NCI-H2227 (cell line): ENCODE measurements around the gene TMEM106B.

Experiments
- DNase-seq: peaks from one replicate; lab custom pipeline; 2025; ENCODE audit not compliant: unreplicated experiment; lab: John Stamatoyannopoulos, UW

Gene TMEM106B

DNA sequence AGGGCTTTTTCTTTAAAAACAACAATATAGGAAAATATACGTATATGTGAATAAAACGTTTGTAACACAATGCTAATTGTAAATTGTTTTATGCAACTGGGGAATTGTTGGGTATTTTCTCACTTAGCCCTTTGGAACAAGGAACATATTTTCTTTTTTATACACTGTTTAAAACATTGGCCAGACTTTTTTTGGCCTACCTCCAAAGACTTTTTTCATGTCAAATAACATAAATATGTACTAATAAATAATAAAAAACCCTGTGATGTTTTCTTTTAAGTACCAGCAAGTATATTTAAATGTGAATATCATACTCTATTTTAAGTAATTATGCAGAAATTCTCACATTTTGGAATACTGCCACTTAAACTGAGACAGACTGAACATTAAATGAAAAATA lies 15.7 kb downstream of the TMEM106B start:
- DNase-seq: no peak

DNA sequence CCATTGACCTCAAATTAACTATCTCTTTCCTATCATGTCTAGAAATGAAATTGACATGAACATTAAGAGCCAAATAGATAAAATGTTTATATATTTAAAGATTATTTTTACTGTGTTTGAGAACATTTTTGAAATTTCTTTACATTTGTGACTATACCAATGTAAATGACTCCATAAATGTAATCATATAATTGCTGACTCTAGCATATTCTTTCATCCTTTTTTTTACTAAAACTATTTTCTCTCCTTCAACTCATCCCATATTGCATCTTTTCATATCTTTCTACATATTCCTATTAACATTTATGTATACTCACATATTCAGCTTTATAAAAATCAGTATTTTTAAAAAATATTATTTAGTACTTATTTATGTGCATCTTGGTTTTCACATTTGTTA lies 16.9 kb downstream of the TMEM106B start:
- no peak for DNase-seq

DNA sequence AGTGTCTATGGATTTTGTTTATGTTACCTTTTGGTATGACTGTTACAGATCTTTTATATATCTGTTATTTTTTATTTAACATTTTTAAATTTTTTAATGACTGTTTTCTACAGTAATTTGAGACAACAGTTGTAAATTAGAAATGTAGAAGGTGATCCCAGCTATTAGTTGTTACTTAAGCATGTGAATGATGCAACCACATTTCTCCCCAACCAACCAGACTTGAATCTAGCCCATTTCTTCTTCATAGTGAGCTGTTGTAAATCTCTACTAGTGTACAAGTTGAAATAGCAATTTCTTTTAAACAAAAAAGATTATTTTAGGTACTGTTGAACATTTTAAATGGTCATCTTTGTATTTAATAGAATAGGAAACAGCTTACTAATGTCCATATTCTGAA lies 18.0 kb downstream of the TMEM106B start:
- DNase-seq: no peak

DNA sequence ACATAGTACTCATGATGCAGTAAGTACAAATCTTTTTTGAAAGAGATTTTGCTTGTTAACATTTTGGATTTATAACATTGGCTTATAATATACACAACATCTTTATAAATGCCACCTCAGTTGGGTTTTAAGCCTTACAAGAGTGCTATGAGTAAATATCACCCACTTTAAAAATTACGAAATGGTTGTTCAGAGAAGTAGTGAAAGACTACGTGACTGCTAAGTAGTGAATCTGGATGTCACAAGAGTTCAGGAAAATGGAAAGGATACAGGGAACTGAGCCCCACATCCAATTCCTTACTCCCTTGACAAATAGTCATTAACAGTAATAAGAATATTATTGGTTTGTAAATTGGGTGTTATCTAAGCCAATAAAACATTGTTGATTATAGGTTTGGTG lies 20.0 kb downstream of the TMEM106B start:
- DNase-seq: no peak

DNA sequence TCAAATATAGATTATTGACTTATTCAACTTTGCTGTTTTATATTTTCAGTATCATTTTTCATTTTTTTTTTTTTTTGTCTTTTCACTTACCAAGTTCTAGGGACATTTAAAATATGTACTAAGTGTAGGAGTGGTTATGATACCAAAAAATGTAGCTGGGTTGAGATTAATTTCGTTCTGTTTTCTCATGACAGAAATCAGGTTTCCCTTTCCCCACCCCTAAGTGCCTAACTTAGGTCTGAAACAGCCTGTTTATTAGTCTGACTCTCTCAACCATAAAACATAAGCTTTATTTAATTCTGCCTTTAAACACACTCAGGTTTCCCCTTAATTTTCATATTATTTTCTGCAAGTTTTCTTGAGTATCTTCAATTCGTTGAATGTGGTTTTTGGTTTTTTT lies 22.1 kb downstream of the TMEM106B start:
- no peak for DNase-seq

DNA sequence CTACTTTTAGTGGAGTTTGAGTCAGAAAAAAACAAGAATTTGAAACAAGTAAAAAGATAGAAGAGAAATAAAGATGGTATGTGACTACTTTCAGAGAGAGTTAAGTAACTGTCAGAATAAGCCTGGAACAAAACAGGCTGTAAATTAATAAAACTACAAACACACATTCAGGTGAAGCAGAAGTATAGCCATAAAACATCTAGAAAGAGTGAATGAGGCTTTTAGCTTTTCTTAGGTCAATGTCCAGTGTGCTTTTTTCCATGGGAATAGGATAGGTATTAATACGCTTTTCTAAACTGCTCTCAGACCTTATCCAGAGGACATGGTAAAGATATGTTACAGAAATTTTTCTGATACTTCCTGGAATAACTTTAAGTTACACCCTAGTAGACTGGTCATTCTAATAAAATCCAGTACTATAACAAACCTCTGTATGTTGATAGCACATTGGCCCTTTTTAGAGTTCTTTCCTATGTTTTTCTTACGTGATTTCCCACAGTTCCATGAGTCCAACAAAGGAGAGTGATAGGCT lies 23.3 kb downstream of the TMEM106B start:
- DNase-seq: no peak

DNA sequence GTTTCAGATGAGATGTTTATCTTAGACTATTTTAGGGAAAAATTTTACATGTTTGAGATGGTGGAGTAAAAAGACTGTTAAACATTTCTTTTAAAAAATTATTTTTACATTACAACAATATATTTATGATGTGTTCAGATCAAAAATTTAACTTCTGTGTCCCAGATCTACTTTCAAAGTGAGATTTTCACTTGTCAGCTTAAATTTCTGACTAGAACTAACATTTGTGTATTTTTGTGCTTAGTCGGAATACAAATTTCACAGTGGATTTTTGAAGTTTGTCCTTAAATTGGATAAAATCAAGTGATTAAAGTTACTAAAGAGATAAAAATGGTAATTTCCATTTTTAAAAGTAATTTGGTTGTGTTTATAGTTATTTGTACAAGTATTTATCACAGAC lies 24.9 kb downstream of the TMEM106B start:
- DNase-seq: no peak

DNA sequence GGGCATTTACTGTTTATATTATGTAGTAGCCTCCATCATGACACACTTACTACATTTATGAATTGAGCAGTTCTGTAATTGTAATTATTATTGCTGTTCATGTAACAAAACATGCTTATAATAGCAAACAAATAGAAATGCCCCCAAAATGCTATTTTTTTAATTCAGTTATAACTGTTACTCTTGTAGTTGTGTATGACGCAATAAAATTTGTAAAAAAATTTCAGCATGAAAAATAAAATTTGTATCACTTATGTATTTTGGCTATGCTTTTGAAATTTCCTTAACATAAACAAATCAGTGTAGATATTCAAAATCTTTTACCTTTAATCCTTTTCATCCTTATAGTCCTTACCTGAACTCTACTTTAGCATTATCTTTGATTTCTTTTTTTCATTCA lies 25.9 kb downstream of the TMEM106B start:
- no peak for DNase-seq

DNA sequence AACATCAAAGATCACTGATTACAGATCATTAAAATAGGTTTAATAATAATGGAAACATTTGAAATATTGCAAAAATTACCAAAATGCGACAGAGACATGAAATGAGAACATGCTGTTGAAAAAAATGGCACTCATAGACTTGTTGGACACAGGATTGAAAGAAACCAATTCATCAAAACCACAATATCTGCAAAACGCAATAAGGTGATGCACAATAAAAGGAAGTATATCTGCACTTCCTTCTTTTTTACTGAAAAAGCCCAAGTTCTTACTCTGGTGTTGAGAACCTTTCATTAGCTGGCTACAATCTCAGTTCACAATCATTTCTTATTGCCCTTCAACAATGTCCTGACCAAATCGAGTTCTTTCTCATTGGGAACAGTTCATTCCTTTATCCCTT lies 28.7 kb downstream of the TMEM106B start:
- DNase-seq: no peak

DNA sequence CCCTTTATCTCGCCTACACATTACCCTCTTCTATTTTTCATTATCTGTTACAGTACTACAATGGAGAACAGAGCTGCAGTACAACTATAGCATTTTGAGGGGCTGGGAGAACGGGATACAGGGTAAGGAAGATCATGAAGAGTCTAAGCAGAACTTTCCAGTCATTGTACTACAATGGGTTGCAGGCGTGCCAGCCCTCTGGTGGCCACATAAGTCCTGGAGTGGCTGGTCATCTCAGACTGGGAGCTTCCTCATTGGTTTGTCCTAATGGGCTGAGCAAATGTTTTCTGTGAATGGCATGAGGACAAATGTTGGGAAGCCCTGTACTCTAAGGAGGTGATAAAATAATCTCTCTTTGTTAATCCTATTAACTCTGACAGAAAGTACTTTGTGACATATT lies 33.0 kb downstream of the TMEM106B start:
- peak; percentile 20 for DNase-seq

DNA sequence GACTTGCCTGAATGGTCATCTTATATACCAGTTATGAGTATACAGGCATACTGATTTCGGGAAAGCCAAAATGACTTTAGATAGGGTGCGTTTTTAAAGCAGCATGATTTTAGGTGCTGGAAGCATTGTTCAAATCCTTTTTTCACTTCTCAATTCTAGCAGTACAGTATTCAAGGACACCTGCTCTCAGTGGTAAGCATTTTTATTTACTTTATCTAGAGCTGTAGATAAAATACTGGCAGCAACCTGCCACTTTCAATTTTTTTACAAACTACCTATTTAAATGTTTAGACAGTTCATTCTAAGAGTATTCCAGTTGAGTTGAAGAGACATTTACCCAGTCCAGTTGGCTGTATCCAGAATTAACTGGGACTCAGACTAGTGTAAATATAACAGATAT lies 33.6 kb downstream of the TMEM106B start:
- no peak for DNase-seq

DNA sequence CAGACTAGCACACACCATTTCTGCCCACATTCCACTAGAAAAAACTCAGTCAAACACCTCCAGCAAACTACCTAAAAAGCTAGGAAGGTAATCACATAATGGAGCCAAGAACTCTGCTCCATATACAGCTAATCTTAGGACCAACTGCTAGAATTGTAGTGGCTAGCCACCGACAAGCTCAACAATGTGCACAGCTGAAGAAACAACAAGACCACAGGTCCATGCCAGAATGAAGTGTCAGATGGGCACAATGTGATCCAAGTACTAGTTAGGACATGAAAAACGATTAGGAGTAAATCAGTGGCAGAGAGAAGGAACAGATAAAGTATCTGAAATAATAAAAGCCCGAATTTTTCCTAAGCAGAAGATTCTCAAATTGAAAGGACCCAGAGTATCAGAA lies 38.6 kb downstream of the TMEM106B start:
- DNase-seq: no peak

DNA sequence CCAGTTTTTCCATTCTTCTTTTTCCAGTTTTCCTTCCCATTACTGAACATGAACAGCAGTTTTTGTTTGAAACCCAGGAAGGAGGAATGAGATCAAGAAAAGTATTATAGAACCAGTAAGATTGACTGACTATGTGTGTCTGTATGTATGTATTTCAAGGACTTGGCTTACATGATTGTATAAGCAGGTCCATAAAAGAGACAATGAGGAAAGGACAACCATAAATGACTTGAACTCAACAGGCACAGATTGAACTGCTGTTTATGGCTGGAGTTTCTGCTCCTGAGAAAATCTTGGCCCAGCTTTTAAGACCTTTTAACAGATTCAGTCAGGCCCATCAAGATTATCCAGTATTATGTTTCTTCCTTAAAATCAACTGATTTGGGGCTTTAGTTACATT lies 39.1 kb downstream of the TMEM106B start:
- no peak for DNase-seq

DNA sequence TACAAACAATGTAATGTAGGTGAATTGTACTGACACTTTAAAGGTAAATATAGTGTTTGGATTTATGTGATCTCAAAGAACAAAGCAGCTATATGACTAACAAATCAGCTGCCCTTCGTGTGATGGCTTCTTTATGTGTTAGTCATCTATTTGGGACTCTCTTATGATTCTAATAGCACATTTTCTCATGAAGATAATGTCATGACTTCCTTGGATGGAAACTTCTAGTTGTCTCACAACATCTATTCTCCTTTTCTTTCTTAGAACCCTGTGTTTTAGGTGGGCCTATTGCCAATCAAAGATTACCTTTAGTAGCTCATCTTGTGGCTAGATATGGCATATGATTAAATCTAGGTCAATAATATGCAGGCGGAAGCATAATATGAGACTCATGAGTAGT lies 45.0 kb downstream of the TMEM106B start:
- no peak for DNase-seq

DNA sequence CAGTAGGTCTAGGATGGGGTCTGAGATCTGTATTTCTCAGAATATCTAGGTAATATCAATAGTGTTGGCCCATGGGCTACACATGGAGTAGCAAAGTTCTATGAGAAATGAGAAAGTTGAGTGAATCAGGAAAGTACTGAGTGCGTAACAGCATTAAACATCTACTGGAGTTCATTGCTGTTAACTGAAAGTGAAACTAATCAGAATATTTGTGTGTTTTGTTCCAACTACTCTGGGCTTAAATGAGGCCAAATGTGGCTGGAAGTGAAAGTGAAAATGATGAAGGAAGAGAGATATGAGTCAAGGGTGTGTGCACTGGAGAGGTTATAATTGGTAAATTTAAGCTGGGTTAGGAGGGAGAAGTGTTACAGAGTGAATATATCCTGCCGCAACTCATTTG lies 46.5 kb downstream of the TMEM106B start:
- DNase-seq: no peak

DNA sequence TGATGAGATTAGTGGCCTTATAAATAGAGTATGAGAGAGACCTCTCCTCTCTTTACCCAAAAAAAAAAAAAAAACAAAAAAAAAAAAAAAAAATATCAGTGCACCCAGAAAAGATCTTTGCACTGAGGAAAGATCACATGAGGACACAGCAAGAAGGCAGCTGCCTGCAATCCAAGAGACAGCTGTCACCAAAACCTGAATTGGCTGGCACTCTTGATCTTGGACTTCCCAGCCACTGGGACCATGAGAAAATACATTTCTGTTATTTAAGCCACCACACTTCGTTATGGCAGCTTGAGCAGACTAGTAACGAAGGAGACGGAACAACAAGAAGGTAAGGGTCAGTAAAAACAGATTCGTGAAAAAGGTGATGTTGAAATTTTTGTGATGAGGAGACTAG lies 47.0 kb downstream of the TMEM106B start:
- no peak for DNase-seq

DNA sequence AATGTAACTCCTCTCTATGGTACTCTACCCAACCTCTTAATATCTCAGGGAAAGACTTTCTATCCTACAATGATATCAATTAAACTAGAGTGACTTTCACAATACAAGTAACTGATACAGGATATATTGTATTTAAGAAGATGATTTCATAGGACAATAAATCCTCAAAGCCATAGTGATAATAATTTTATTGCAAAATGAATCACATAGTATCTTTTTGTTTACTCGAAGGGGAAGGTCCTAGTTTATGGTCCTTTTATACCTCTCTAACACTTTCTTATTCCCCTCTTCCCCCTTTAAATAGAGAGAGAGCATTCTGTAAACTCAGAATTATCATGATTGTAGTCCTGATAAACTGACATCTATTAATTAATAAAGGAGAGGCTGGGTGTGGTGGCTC lies 56.4 kb downstream of the TMEM106B start:
- no peak for DNase-seq

DNA sequence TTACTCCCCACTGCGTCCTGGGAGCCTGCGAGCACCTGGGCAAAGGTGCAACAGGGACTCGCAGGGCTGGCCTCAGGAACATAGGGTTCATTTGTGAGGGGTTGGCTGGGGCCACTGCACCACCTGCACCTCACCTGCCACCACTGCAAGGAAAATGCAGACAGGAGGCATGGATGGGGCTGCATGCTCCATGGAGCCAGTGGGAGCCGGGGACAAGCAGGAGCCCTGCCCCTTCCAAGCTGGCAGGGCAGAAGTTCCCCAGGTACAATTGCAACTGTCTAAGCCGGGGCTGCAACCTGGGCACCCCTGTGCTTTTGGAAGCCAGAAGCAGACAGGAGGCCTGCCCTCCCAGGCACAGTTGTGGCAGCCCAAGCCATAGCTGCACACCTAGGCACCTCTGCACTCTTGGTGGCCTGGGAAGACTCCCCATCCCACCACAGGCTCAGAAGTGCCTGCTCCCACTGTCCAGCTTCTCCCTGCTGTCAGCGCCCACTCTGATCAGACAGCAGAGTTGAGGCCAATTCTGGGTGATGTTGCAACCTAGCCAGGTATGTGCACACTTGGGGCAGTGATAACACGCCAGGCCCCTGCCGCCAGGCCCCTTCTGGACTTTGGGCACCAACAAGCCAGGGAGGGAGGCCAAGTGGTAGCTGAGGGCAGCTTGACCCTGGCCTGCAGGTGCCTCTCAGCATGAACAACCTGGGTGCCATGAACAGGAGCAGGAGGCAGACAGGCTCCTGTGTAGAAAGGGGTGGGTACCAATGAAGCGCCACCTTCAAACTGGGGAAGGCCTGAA lies 58.2 kb downstream of the TMEM106B start:
- no peak for DNase-seq

DNA sequence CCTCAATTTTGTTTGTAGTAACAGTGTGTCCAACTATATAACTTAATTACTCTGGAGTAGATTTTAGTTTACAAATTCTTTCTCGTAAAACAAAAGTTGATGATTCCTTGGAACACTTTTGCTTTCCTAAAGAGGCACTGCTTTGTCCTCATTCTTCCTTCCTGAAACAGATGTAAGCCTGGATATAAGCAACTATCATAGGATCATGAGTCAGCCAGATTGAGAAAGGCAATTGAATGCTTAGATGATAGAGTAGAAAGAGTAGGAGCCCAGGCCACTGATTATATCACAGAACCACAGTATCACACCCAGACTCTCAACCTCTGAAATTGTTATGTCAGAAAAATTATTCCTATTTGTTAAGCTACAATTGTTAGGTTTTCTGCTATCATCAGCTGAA lies 69.9 kb downstream of the TMEM106B start:
- no peak for DNase-seq

DNA sequence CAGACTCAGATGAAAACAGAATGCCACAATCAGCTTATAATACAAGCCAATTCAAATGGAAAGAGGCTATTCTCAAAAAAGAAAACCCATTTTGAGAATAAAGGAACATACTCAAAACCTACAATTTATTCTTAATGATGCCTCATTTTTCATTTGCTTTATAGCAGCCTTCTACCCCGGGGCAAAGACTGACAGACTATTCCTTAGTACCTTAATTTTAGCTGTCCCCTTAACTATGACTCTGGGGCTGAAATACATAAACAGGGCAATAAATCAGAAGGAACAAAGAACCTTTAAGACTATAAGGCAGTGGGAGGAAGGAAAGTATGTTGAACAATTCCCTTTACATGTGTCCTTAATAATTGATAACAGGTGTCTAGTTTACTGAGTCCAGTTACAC lies 76.8 kb downstream of the TMEM106B start:
- peak; percentile 87 for DNase-seq

DNA sequence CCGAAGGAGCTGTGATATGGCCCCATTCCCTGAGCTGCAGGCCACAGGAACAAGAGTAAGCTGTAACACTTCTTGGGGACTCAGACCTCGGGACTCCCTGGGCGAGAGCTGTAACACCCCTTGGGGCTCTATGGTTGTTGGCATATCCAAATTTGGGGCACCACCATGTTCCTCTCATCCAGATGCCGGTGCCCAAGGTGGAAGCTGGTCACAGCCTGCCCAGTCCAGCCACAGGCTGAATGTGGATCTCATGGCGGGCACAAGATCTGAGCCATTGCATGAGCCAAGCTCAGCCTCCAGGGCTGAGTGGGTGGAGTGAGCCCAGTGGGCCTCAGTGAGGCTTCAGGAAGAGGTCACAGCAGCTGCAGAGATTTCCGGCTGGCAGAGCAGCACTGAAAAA lies 78.9 kb downstream of the TMEM106B start:
- no peak for DNase-seq

DNA sequence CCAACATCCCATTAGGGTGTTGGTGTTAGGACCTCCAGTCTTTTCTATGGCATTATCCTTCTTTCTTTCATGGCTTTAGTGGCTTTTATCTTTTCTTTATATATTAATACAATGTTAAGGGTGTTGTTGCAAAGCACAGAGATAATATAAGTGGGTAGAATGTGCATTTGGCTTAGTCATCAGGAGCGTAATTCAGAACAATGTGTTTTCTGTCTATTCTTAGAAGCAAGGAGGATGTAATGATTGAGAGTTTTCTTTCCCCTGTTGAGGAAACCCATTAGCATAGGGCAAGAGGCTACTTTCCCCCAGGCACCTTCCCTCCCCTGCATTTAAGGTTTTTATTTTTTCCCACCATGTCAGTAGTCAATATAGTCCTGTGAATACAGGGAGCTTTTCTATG lies 79.7 kb downstream of the TMEM106B start:
- DNase-seq: no peak

DNA sequence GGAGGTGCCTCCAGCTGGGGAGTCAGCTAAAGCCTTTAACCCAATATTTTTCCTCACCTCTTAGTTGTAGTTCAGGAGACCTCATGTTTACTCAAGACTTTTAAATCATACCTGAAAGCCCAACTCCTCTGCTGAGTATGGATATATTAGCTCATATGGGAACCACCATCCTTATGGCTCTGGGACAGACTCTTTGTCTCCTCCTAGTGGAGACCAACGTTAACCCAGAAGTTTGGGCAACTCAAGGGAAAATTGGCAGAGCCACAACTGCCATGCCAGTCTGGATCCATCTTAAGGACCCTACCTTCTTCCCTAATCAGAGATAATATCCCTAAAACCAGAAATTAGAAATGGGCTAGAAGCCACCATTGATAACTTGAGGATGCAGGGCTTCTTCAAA lies 80.8 kb downstream of the TMEM106B start:
- DNase-seq: no peak
